ENCODE data around the gene RAB6B. TPM values are rescaled to one million over a fixed set of nuclear protein-coding genes. Genes with fewer than 3 reads are reported as not detected.

RAB6B gene
- total and polyA plus RNA-seq, 2 of the 4 experiments (the other 2 are of a cell fraction): 0.18 to 1.2 TPM

GRCh38 chr3:133881492-133881891 is 14.2 kb downstream of the RAB6B start (continued):
- TF ChIP-seq FOS (IDR thresholded peaks at IDR 0.05; ENCODE audit: low read depth, low read length) (no peak), MXI1 (IDR thresholded peaks at IDR 0.05; ENCODE audit: borderline replicate concordance, low read depth, low read length) (no peak), BHLHE40 (IDR thresholded peaks at IDR 0.05; ENCODE audit: low read depth, low read length) (no peak), RFX5 (IDR thresholded peaks at IDR 0.05; ENCODE audit: low read depth, low read length) (no peak)

- intact Hi-C loops (cut with micrococcal nuclease): no loop called here
- POLR2A ChIA-PET (ENCODE audit: unreplicated experiment): no interaction called here
- dilution Hi-C loops (cut with HindIII; ENCODE audit: low sequenced_read_pairs, unreplicated experiment): no loop called here
- Histone ChIP-seq H2BK20ac (ENCODE audit: low read depth, low read length) (no peak overlapping the region), H3K56ac (ENCODE audit: extremely low read depth, insufficient read depth, low read length) (no peak overlapping the region), H2AK5ac (ENCODE audit: low read depth, low read length) (no peak overlapping the region), H2AK9ac (replicated peaks; ENCODE audit: low read depth, low read length, poor library complexity) (no peak overlapping the region), H3K4me1 (ENCODE audit: control insufficient read depth, insufficient read depth, low read length) (no peaks in the 10 kb centered on the region), H4K91ac (ENCODE audit: insufficient read depth, low read depth, low read length) (no peak overlapping the region), H3K4ac (ENCODE audit: low read depth, low read length) (no peak overlapping the region), H3K27me3 (ENCODE audit: control insufficient read depth, insufficient read depth, low read length) (peaks cover 44% of the 10 kb centered on the region), H3K4me2 (ENCODE audit: low read depth, low read length) (no peak overlapping the region), H3K36me3 (ENCODE audit: control insufficient read depth, insufficient read depth, low read length) (no peaks in the 10 kb centered on the region), H3K18ac (ENCODE audit: low read depth, low read length) (no peak overlapping the region), H3K27ac (ENCODE audit: insufficient read depth, low read length) (no peak overlapping the region), H3K14ac (replicated peaks; ENCODE audit: low read depth, low read length) (no peak overlapping the region), H4K8ac (ENCODE audit: low read depth in 2 of 2, low read length in 2 of 2) (no peak overlapping the region), H2BK5ac (ENCODE audit: low read depth, low read length, poor library complexity, severe bottlenecking) (no peak overlapping the region), H2BK15ac (ENCODE audit: low read depth, low read length) (no peak overlapping the region), H4K20me1 (ENCODE audit: insufficient read depth, low read length) (no peaks in the 10 kb centered on the region), H3K79me1 (ENCODE audit: low read depth in 1 of 2, low read length in 2 of 2) (no peaks in the 10 kb centered on the region), H2BK120ac (ENCODE audit: low read depth, low read length) (no peak overlapping the region), H4K5ac (ENCODE audit: low read depth, low read length) (no peak overlapping the region), H3K9ac (ENCODE audit: low read depth, low read length) (no peak overlapping the region), H3K9me3 (ENCODE audit: control insufficient read depth, insufficient read depth, low read length) (no peaks in the 10 kb centered on the region), H3K23ac (ENCODE audit: low read depth, low read length) (no peak overlapping the region), H3K4me3 (ENCODE audit: insufficient read depth, low read depth, low read length) (no peak overlapping the region), H2AFZ (replicated peaks; ENCODE audit: low read length, poor library complexity) (no peak overlapping the region), H3K9me1 (ENCODE audit: insufficient read depth, low read length) (no peaks in the 10 kb centered on the region)
- CTCF ChIA-PET: no interaction called here
- ATAC-seq (ENCODE audit: low read depth) (no peak), DNase-seq (no peak)
- TF ChIP-seq ELK1 (IDR thresholded peaks at IDR 0.05; ENCODE audit: borderline replicate concordance, low read depth, low read length) (no peak), RAD21 (IDR thresholded peaks at IDR 0.05; ENCODE audit: low read length) (no peak), RFX5 (IDR thresholded peaks at IDR 0.05; ENCODE audit: low read depth, low read length) (no peak), USF2 (IDR thresholded peaks at IDR 0.05; ENCODE audit: low read depth, low read length) (no peak), POLR2A (IDR thresholded peaks at IDR 0.05; ENCODE audit: low read depth, low read length) (no peak), RCOR1 (IDR thresholded peaks at IDR 0.05; ENCODE audit: insufficient replicate concordance, low read length) (no peak), NFE2L2 (IDR thresholded peaks at IDR 0.05; ENCODE audit: low read depth, low read length) (no peak), MXI1 (IDR thresholded peaks at IDR 0.05; ENCODE audit: borderline replicate concordance, low read depth, low read length) (no peak), CHD1 (IDR thresholded peaks at IDR 0.05; ENCODE audit: low read depth, low read length) (no peak)
- WGBS, 2 experiments (ENCODE audit: extremely low coverage in 2 of 2, insufficient read length in 1 of 2): no CpG with 5 or more reads among the region's 4 CpGs
- BruUV-seq (replicated peaks): no TSS peak
- in situ Hi-C loops (cut with MboI; ENCODE audit: low sequenced_read_pairs): no loop called here
Observed at GRCh38 chr3:133880886-133881455, 14.7 kb downstream of the RAB6B start.
